Measurements from ENCODE around the gene CCL13. TPM values are rescaled to one million over a fixed set of nuclear protein-coding genes. Genes with fewer than 3 reads are reported as not detected.

CCL13 gene
- not detected in 2 replicates for total RNA-seq (2013; cell fraction: nucleolus; rRNA removed)
- total RNA-seq (2014; rRNA removed) (not detected in 2 replicates), total RNA-seq (2014; rRNA removed; fragmentation: Illumina TruSeq; extraction: Trizol) (not detected in 2 replicates), total RNA-seq (2021) (not detected in 2 replicates), polyA plus RNA-seq (2011; rRNA removed) (not detected in 2 replicates), polyA plus RNA-seq (2014; fragmentation: Illumina TruSeq; extraction: Trizol) (not detected in 2 replicates), polyA plus RNA-seq (2014; fragmentation: Nextera tagmentation; extraction: Ambion mirVana) (not detected), polyA plus RNA-seq (2014; rRNA removed) (not detected in 2 replicates), polyA plus RNA-seq (2016; fragmentation: Nextera tagmentation; extraction: Ambion mirVana) (not detected), polyA minus RNA-seq (2011; rRNA and poly(A)+ RNA removed) (not detected in 2 replicates), Bru-seq, nascent RNA (not detected), BruChase-seq, experiment 1, labeled RNA remaining after a 6-hour chase (not detected), BruChase-seq, experiment 2, labeled RNA remaining after a 2-hour chase (not detected)
- not detected for polyA plus RNA-seq (2011; ENCODE audit: low read depth)
- not detected in 2 replicates for polyA plus RNA-seq (2011; cell fraction: cytosol; rRNA removed)
- not detected in 2 replicates for polyA plus RNA-seq (2011; cell fraction: nucleus; rRNA removed)
- polyA plus RNA-seq (2012): not detected in 2 replicates
- polyA minus RNA-seq (2011; cell fraction: cytosol; rRNA and poly(A)+ RNA removed): not detected in 2 replicates
- polyA minus RNA-seq (2011; cell fraction: nucleus; rRNA and poly(A)+ RNA removed): not detected in 2 replicates
- long read RNA-seq, experiment 1: 0 reads
- long read RNA-seq, experiment 2: 0 reads

- no peaks in the 10 kb centered on the region for H3K4me1 ChIP-seq (ENCODE audit: control insufficient read depth, insufficient read depth, low read length)
- peaks cover 0 to 5% of the 10 kb centered on the region in 2 experiments; a peak in 1 of 4 replicates for H3K27me3 ChIP-seq (replicated peaks in 1 of 2; ENCODE audit: control insufficient read depth in 2 of 2, insufficient read depth in 2 of 2, low read length in 1 of 2)
- 68% methylated on average over 5 of the region's 5 CpGs for WGBS (ENCODE audit: insufficient coverage, insufficient replicate concordance, low lambda C conversion rate, missing lambda C conversion rate)
- intact Hi-C loops (cut with micrococcal nuclease; ENCODE audit: unreplicated experiment) (no loop called here), in situ Hi-C loops (cut with MboI) (no loop called here)
- H4K20me1 ChIP-seq (ENCODE audit: control insufficient read depth, insufficient read depth): no peaks in the 10 kb centered on the region
- no peak for DNase-seq (ENCODE audit: low read depth, low spot score)
- ChIA-PET SMC1A (ENCODE audit: uncharacterized antibody, unreplicated experiment) (interaction anchor here (1.1 to 2.1 kb wide), 4 partner anchors 21 to 155 kb away, joined by 3 to 11 read pairs (median 5); no protein-coding TSS in a partner anchor), RAD21 (ENCODE audit: unreplicated experiment) (interaction anchor here (1.7 kb wide), 1 partner anchor 156 kb away, joined by 4 read pairs; no protein-coding TSS in a partner anchor), POLR2A (no interaction called here), CTCF (interaction anchor here (1.2 to 1.4 kb wide), 2 partner anchors 8 to 13 kb away, joined by 5 read pairs; no protein-coding TSS in a partner anchor)
- TF ChIP-seq SPI1 (IDR thresholded peaks at IDR 0.05; ENCODE audit: borderline replicate concordance, insufficient read depth, low read depth, low read length) (no peak), POU2F2 (IDR thresholded peaks at IDR 0.05; ENCODE audit: borderline replicate concordance, low read depth, low read length) (no peak), CHD4 (IDR thresholded peaks at IDR 0.05) (no peak), ZNF24 (IDR thresholded peaks at IDR 0.05) (no peak), HSF1 (IDR thresholded peaks at IDR 0.05; ENCODE audit: low read depth, low read length) (no peak), ZNF687 (IDR thresholded peaks at IDR 0.05) (no peak)
- no peak for ATAC-seq
- BruUV-seq (replicated peaks): no TSS peak
- no peaks in the 10 kb centered on the region for H3K9me3 ChIP-seq (replicated peaks; ENCODE audit: control insufficient read depth, insufficient read depth, low read length)
- H2AFZ ChIP-seq (ENCODE audit: control insufficient read depth, low read depth, low read length): no peak within 1 kb of the TSS
- no peak for FAIRE-seq
- H3K4me2 ChIP-seq (ENCODE audit: control insufficient read depth, insufficient read depth): no peak within 1 kb of the TSS
- H3K4me3 ChIP-seq: no peak within 1 kb of the TSS
- H3K9ac ChIP-seq (ENCODE audit: control insufficient read depth, insufficient read depth, low read length): no peak within 1 kb of the TSS
- no peak within 1 kb of the TSS for H3K27ac ChIP-seq (ENCODE audit: control insufficient read depth, insufficient read depth)
- no peaks in the 10 kb centered on the region for H3K36me3 ChIP-seq (ENCODE audit: control insufficient read depth in 2 of 2, insufficient read depth in 2 of 2, low read length in 1 of 2)
- H3K79me2 ChIP-seq (ENCODE audit: control insufficient read depth, insufficient read depth, low read length): no peaks in the 10 kb centered on the region
These were observed at the start of gene CCL13 for GRCh38 chr17:34356194-34356593. Gene CCL13 (plus strand): TSS chr17:34356480. CDS start chr17:34356527, 47 bp downstream.

All from GM12878 (cell line).